Transverse colon (tissue), 4 donors: ENCODE results near the gene ALKBH5. TPM values are rescaled to one million over a fixed set of nuclear protein-coding genes. Genes with fewer than 3 reads are reported as not detected.

Experiments
- DNase-seq: peaks from one replicate; pipeline ENCODE4 v3.0.0-alpha.2; 2019
- H3K27ac ChIP-seq, 4 donors: fragments of 200-600 bp; sonication (generic); 2 replicates each; pipeline ENCODE4 v1.5.1; 2016 to 2018; ENCODE audit warnings: inconsistent platforms in 4 of 4
- H3K27me3 ChIP-seq: fragments of 200-600 bp; sonication (generic); 2 replicates; pipeline ENCODE4 v1.5.1; 2017; ENCODE audit warnings: inconsistent platforms
- H3K36me3 ChIP-seq, 4 donors: fragments of 200-600 bp; sonication (generic); 2 replicates each; pipeline ENCODE4 v1.5.1; 2017 to 2019; ENCODE audit warnings: inconsistent platforms in 4 of 4
- H3K4me1 ChIP-seq, 4 donors: fragments of 200-600 bp; sonication (generic); 2 replicates each; pipeline ENCODE4 v1.5.1; 2017 to 2020; ENCODE audit warnings: inconsistent platforms in 4 of 4
- H3K4me3 ChIP-seq, 4 donors: fragments of 200-600 bp; sonication (generic); 1 replicate in 1 of 4; 2 replicates in 3 of 4; pipeline versions ENCODE4 v1.5.1 to v1.6.1; 2017 to 2019; ENCODE audit warnings: inconsistent platforms in 4 of 4
- H3K9me3 ChIP-seq, 2 donors: fragments of 200-600 bp; sonication (generic); 2 replicates each; pipeline ENCODE4 v1.5.1; 2017 to 2019; ENCODE audit warnings: inconsistent platforms in 2 of 2
- CTCF ChIP-seq, 5 experiments: fragments of 200-600 bp in 3 of 5; fragments of 450-650 bp in 2 of 5; sonication (generic) in 3 of 5; IDR thresholded peaks; 1 replicate in 2 of 5; 2 replicates in 3 of 5; pipeline ENCODE4 v1.5.1; 2016 to 2017; ENCODE audit warnings: antibody characterized with exemption in 5 of 5, inconsistent platforms in 3 of 5, mild to moderate bottlenecking in 2 of 5, moderate library complexity in 1 of 5
- EP300 ChIP-seq: sonication (generic); formaldehyde crosslinking; IDR thresholded peaks from one replicate; pipeline ENCODE4 v1.6.1; 2017; ENCODE audit warnings: antibody characterized with exemption, low read depth
- POLR2A ChIP-seq: fragments of 450-650 bp; IDR thresholded peaks from one replicate; pipeline ENCODE4 v1.6.1; 2016; ENCODE audit warnings: antibody characterized with exemption, mild to moderate bottlenecking, moderate library complexity
- POLR2AphosphoS5 ChIP-seq, 3 donors: sonication (generic); formaldehyde crosslinking; IDR thresholded peaks; one replicate each; pipeline ENCODE4 v1.6.1; 2016; ENCODE audit warnings: antibody characterized with exemption in 3 of 3
- WGBS, 2 donors: methylation state at CpG; one replicate each; pipeline ENCODE4 v1.1.5; 2018; ENCODE audit warnings: low coverage in 1 of 2; 5-methylcytosine and 5-hydroxymethylcytosine counted together
- in situ Hi-C, 4 donors: fragments of 200-750 bp; cut with MboI; loops; one replicate each; pipeline versions ENCODE4 v1.15.0 to v1.15.1; 2017; ENCODE audit warnings: low sequenced_read_pairs in 3 of 4, low pct_ligation_motif_present in 1 of 4, low pct_unique_long_range_greater_than_20kb in 1 of 4
- intact Hi-C: fragments of 100-400 bp; cut with DNase I; formaldehyde crosslinking; loops from one replicate; pipeline ENCODE4 v1.15.1; 2023; ENCODE audit warnings: low total_unique reads
- total RNA-seq, 4 donors: library from RNA; depleted of rRNA; stranded (reverse); fragments of >200 nt; gene quantifications; one replicate each; pipeline ENCODE4 v1.1.0, GENCODE V29; 2016

ALKBH5 gene
- total RNA-seq, 4 donors from 2014 or later: 69.2 to 109 (median 88.4) TPM

DNA sequence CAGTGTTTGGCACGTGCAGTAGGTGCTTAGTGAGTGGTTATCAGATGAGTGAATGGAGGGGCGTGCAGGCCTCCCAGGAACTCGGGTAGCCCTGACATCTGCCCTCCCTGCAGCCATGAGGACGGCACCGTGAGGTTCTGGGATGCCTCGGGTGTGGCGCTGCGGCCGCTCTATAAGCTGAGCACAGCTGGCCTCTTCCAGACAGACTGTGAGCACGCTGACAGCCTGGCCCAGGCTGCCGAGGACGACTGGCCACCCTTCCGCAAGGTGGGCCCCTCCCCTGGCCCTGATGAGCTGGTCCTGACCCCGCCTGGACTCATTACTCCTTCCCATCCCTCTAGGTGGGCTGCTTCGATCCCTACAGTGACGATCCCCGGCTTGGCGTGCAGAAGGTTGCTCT is 52.9 kb downstream of the ALKBH5 start:
- intact Hi-C loops (no loop called here), in situ Hi-C loops (no loop called here)
- no peak for DNase-seq
- Histone ChIP-seq H3K9me3 (no peaks in the 10 kb centered on the region), H3K27me3 (no peaks in the 10 kb centered on the region), H3K4me3 (no peak overlapping the region), H3K36me3 (no peaks in the 10 kb centered on the region), H3K27ac (no peak overlapping the region), H3K4me1 (no peaks in the 10 kb centered on the region)
- TF ChIP-seq CTCF (IDR thresholded peaks at IDR 0.05) (no peak), EP300 (no peak), POLR2AphosphoS5 (IDR thresholded peaks at IDR 0.05) (no peak), POLR2A (no peak)
- 88% methylated on average over 18 of the region's 18 CpGs; no CpG with 5 or more reads in 1 of the 2 donors for WGBS, 2 donors

DNA sequence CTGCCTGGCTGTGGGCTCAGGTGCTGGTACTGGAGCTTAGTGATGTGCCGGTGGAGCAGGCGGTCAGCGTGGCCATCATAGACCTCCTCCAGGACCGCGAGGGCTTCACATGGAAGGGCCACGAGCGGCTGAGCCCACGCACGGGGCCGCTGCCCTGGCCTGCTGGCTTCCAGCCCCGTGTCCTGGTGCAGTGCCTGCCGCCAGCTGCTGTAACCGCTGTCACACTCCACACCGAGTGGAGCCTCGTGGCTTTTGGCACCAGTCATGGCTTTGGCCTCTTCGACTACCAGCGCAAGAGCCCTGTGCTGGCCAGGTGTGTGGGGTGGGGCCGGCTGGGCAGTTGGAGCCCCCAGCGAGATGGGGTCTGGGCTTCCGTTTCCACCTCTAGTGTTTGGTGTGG is 53.8 kb downstream of the ALKBH5 start:
- Histone ChIP-seq H3K27me3 (no peaks in the 10 kb centered on the region), H3K36me3 (no peaks in the 10 kb centered on the region), H3K27ac (no peak overlapping the region), H3K4me3 (no peak overlapping the region), H3K9me3 (no peaks in the 10 kb centered on the region), H3K4me1 (no peaks in the 10 kb centered on the region)
- no peak for TF ChIP-seq EP300
- TF ChIP-seq POLR2A: no peak
- no peak for TF ChIP-seq POLR2AphosphoS5 (IDR thresholded peaks at IDR 0.05)
- TF ChIP-seq CTCF (IDR thresholded peaks at IDR 0.05): no peak
- intact Hi-C loops (no loop called here), in situ Hi-C loops (no loop called here)
- WGBS, 2 donors: 95% methylated on average over 18 of the region's 20 CpGs; no CpG with 5 or more reads in 1 of the 2 donors
- no peak for DNase-seq

- in situ Hi-C loops (no loop called here), intact Hi-C loops (no loop called here)
- Histone ChIP-seq H3K4me3 (no peak overlapping the region), H3K27me3 (no peaks in the 10 kb centered on the region), H3K27ac (no peak overlapping the region), H3K4me1 (no peaks in the 10 kb centered on the region), H3K36me3 (no peaks in the 10 kb centered on the region), H3K9me3 (no peaks in the 10 kb centered on the region)
- TF ChIP-seq POLR2A (no peak), POLR2AphosphoS5 (IDR thresholded peaks at IDR 0.05) (no peak), CTCF (IDR thresholded peaks at IDR 0.05) (no peak), EP300 (no peak)
- DNase-seq: no peak
- WGBS, 2 donors: 88% methylated on average over 18 of the region's 18 CpGs; no CpG with 5 or more reads in 1 of the 2 donors
These were observed 54.7 kb downstream of the ALKBH5 start for GRCh38 chr17:18238299-18238698.

- H3K4me3 ChIP-seq: no peak overlapping the region
- H3K4me1 ChIP-seq: no peaks in the 10 kb centered on the region
- peaks cover 0 to 8% (median 4%) of the 10 kb centered on the region in 4 donors for H3K36me3 ChIP-seq
- H3K9me3 ChIP-seq: no peaks in the 10 kb centered on the region
- in situ Hi-C loops: no loop called here
- no peaks in the 10 kb centered on the region for H3K27me3 ChIP-seq
- DNase-seq: no peak
- 75% methylated on average over 4 of the region's 19 CpGs; no CpG with 5 or more reads in 1 of the 2 donors for WGBS, 2 donors
- H3K27ac ChIP-seq: no peak overlapping the region
- TF ChIP-seq EP300: no peak
- TF ChIP-seq POLR2A: no peak
- no peak for TF ChIP-seq CTCF (IDR thresholded peaks at IDR 0.05)
- no peak for TF ChIP-seq POLR2AphosphoS5 (IDR thresholded peaks at IDR 0.05)
- intact Hi-C loops: no loop called here
These were observed 56.8 kb downstream of the ALKBH5 start for GRCh38 chr17:18240449-18240848.
